GM19438 (cell line): ENCODE results near the gene NAPG.
"Not testable (repeated sequence)": the region's sequence is repeated elsewhere in the genome, so short reads cannot be mapped to it uniquely, and the experiment has no call there.

ENCODE experiments used
- ATAC-seq: cut with Tn5 transposase; IDR thresholded peaks from one replicate; pipeline ENCODE4 v1.9.1; 2021; ENCODE audit warnings: low read depth; ENCODE audit not compliant: unreplicated experiment

NAPG gene

DNA sequence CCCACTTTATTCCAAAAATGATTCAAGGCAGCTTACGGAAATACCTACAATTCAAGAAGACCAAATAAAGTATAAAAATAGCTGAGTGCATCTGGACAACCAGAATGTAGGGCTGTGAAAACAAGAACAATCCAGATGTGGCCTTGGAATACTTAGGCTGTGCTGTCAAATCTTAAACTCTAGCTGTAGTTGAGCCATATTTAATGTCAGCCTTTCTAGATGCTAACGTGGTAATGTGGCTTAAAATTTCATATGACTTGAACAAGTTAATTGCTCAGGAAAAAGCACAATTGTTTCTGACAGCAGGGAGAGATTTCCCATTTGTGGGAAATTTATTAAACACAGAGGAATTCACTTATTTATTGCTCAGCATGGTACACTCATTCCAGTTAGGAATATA is 14.6 kb upstream of the NAPG start:
- no peak for ATAC-seq

DNA sequence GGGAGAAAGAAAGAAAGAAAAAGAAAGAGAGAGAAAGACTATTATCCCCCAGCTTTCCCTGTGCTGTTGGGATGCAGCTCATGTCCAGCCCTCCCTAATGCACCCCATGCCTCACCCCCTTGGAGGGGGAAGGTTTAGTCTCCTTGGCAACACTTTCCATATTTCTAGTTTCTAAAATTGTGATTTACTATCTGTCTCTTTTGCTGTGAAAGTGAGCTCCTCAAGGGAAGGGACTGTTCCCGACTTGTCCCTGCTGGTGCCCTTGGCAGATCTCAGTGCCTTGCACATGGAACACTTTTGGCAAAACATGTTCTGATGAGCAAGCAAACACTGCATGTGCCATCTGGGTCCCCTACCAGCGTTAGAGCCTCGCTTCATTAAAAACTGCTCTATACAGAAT is 11.7 kb upstream of the NAPG start:
- no peak for ATAC-seq

DNA sequence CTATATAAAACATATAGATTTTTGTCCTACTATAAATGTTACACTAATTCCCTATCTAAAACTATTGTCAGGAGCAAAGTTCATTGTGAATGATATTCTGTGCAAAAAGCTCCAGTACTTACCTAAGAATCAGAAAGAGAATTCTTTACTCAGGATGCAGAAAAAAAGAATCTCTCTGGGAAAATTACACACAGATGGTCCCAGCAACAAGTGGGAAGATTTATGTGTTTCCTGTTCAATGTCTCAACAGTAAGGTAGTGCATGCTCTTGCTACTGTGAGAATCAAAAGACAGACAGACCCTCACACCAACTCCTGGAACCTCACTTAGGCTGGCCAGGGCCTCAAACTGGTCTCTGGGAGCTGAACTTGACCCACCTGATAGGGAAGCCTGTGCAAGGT is 11.2 kb upstream of the NAPG start:
- ATAC-seq: no peak

- no peak for ATAC-seq
These were observed 10.4 kb upstream of the NAPG start for GRCh38 chr18:10515456-10515855.

DNA sequence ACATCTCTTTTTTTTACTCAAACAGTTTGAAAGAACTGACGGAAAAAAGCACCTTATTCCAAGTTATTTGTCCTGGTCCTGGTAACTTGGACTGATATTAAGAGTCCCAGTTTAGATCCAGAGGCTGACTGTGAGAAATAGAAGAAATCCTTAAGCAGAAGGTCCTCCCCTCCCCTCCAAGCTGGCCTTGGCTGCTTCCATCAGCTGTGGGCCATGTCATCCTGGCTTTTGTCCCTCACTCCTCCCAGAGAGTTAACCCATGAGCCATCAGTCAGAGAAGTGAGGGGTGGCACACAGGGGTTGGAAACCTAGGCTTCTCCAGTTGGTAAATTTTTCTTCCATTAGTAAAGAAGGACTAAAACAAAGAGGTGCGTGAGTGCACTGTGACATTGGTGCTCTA is 9.7 kb upstream of the NAPG start:
- no peak for ATAC-seq

DNA sequence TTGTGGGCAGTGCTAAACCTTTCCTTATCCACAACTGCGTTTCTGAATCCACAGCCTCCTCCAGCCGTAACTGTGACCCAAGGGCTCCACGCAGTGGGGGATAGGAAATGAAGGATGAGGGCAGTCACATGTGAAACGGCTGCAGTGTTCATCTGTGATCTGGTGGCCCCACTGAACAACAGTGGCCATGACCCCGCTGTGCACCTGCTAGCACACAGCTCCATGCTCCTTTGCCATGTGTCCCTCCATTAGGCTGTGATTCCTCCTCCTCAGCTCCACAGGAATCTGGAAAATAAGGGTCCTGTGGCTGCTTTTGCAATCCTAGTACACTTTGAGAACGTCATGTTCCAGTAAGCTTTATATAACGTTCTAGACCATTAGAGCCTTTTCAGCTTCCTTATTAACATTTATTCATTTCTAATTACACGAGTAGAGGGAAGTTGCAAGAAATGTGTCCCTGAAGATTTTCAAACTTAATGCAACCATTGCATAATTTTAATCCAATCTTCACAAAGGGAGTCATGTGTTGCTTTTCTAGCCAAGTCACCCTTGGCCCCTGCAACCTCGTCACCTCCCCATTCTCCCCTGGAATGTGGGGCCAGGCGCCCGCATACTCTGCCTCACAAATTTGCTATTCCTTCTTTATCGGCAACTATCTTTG is 7.1 kb upstream of the NAPG start:
- ATAC-seq: no peak

- no peak for ATAC-seq
These were observed 6.5 kb upstream of the NAPG start for GRCh38 chr18:10519366-10519765.

- no peak for ATAC-seq
These were observed 5.6 kb upstream of the NAPG start for GRCh38 chr18:10519999-10520935.

DNA sequence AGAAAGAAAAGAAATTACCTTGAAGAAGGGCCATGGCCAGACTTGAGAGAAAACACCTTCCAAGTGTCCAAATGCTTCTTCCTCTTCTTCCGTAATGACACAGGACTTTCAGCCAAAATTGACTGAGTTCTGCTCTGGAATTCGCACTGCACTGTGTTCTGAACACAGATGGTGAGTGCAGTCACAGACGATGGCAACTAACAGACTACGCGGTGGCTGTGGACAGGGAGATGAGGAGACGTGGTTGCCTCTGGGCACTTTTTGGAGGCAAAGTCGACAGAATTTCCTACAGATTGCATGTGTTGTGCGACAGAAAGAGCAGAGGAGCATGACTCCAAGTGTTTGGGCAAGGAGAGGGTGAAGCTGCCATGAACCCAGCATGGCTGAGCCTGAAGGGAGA is 4.3 kb upstream of the NAPG start:
- ATAC-seq: no peak

- ATAC-seq: no peak
These were observed 3.3 kb upstream of the NAPG start for GRCh38 chr18:10522574-10522973.

- no peak for ATAC-seq
These were observed 2.3 kb upstream of the NAPG start for GRCh38 chr18:10523544-10523943.

DNA sequence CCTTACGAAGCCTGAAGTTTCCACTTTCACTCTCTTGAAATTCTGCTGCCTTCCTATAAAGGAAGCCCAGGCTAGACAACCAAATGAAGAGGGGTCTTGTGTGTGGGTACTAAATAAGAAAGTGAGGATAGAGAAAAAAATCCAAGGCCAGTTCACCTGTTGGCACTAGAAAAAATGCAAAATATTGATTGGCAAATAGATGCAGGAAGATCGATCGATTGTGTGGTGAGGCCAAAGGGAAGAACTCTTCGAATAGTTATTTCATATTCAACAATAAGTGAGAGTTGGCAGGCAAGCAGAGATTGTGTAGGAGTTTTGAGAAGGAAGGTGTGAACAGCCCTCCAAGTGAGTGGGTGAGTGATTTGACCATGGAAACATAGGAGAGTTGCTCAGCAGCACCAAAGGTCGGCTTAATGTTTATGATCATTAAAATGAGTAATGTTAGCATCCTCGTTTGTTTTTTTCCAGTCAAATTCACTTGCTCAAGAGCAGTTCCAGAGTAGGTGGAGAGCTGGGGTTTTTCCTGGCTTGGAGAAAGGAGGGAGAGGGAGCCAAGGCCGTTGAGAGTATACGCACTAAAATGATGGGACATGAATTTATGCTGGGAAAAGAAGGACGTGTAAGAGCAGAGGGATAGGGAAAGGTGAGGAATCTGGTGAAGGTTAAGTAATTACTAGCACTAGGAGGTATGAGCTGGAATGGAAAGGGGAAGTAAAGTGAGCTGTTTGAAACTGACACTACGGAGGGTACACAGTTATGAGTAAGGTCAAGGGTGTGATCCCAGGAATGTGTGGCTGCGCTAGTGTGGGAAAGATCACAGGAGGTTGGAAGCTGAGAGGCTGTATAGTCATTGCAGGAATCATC is 1.1 kb upstream of the NAPG start:
- no peak for ATAC-seq

GRCh38 chr18:10525371-10525691 is 496 bp upstream of the NAPG start:
- ATAC-seq: no peak

GRCh38 chr18:10526561-10526949 is 728 bp downstream of the NAPG start:
- ATAC-seq: peak; percentile 18

DNA sequence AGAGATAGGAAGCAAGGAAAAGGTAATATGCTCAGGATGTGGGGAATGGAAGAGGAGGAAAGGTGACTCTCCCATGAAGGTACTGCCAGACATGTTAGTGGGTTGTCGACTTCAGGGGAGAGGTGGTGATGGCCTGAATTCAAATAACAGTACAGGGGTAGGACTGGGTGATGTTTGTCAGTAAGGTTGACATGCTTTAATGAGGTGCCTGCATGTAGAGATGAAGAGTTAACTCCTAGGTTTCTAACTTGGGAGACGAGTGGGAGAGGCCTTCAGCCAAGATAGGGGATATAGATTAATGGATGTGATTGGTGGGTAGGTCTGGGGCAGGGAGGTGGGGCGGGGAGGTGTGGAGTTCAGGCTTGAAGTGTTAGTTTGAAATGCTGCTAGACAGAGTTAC is 2.6 kb downstream of the NAPG start:
- ATAC-seq: no peak

- no peak for ATAC-seq
These were observed 4.2 kb downstream of the NAPG start for GRCh38 chr18:10530002-10530401.

- ATAC-seq: no peak
These were observed 5.0 kb downstream of the NAPG start for GRCh38 chr18:10530852-10531251.

GRCh38 chr18:10533111-10533510 is 7.3 kb downstream of the NAPG start:
- ATAC-seq: no peak

DNA sequence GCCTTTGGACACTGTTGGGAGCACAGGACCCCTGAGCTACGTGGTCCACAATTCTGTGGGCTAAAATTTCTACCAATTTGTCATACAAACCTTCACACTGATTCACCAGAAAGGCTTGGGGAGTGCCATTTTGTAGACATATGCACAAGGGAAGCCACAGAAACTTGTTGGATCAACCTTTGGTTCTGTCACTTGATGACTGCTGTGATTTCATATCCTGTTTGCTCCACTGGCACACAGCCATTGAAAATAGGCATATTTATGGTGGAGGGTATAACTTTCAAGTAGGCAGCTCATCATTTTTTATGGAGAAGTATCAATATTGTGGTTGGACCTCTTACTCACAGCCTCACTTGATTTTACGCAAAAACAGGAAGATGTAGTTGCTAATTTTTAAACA is 10.5 kb downstream of the NAPG start:
- no peak for ATAC-seq

GRCh38 chr18:10537765-10538164 is 11.9 kb downstream of the NAPG start:
- no peak for ATAC-seq

DNA sequence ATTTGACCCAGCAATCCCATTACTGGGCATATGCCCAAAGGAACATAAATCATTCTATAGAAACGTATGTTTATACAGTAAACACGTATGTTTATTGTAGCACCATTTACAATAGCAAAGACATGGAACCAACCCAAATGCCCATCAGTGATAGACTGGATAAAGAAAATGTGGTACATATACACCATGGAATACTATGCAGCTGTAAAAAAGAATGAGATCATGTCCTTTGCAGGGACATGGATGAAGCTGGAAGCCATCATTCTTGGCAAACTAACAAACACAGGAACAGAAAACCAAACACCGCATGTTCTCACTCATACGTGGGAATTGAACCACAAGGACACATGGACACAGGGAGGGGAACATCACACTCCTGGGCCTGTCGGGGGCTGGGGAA is 13.3 kb downstream of the NAPG start:
- ATAC-seq: not testable (repeated sequence)
